Effector CD4-positive, alpha-beta T cell (primary cell): ENCODE results near the gene CCDC177.

ENCODE experiments used
- DNase-seq: peaks from one replicate; pipeline ENCODE4 v3.0.0-alpha.2; 2020

Gene CCDC177

GRCh38 chr14:69560826-69561225, 13.8 kb downstream of the CCDC177 start:
- DNase-seq: no peak

DNA sequence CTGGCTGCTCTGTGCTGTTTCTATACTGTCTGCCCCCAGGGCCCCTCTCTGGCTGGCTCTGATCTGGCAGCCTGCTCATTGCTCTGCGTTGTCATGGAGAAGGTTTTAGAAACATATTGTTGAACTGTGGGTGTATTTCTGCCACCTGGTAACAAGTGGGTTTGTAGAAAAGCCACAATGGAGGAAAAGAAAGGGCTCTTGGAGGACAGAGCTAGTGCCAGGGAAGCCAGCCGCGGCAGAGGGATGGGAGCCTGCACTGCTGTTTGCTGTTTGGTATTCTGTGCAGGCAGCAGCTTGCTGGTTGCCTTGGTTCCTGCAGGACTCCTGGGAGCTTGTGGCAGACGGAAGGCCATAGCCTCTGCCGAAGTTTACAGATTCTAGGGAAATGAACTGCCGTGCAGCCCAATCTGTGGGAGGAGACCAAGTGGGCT, 15.1 kb downstream of the CCDC177 start:
- DNase-seq: no peak

DNA sequence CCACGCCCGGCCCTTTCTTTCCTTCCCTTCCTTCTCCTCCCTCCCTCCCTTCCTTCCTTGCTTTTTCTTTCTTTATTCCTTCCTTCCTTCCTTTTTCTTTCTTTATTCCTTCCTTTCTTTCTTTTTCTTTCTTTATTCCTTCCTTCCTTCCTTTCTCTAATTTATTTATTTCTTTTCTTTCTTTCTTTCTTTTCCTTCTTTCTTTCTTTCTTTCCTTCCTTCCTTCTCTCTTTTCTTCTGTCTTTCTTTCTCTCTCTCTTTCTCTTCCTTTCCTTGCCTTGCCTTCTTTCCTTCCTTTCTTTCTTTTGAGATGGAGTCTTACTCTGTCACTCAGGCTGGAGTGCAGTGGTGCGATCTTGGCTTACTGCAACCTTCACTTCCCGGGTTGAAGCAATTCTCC, 15.9 kb downstream of the CCDC177 start:
- no peak for DNase-seq

DNA sequence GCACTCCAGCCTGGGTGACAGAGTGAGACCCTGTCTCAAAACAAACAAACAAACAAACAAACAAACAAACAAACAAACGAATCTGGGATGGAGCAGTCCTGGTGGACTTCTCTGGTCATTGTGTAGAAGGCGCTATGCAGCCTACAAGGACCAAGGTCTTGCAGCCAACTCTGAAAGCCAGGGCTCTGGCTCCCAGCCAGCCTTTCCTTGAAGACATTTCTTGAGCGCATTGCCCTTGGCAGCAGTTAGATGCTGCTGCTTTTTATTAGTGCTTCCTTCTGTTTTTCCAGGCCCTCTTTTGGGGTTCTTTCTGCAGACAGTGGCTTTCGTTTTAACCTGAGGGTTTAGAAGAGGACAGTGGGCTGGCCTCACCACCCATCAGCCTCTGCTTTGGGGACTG, 20.2 kb downstream of the CCDC177 start:
- no peak for DNase-seq

DNA sequence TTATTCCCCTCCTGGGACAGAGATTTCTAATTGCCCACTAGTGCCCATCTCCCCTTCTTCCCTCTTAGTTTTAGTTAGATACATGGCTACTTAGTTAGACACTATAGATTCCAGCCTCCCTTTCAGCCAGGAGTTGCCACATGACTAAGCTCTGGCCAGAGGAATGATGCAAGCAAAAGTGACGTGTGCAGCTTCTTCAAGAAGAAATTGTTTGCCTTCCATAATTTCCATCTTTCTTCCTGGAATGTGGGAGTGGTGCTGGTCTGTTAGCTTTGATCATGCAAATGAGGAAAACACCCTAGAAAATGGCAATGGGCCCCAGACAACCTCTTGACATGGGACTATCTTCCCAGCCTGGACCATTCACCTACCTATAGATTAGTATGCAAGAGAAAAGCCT, 21.4 kb downstream of the CCDC177 start:
- DNase-seq: no peak

GRCh38 chr14:69551511-69551910, 23.2 kb downstream of the CCDC177 start:
- no peak for DNase-seq

DNA sequence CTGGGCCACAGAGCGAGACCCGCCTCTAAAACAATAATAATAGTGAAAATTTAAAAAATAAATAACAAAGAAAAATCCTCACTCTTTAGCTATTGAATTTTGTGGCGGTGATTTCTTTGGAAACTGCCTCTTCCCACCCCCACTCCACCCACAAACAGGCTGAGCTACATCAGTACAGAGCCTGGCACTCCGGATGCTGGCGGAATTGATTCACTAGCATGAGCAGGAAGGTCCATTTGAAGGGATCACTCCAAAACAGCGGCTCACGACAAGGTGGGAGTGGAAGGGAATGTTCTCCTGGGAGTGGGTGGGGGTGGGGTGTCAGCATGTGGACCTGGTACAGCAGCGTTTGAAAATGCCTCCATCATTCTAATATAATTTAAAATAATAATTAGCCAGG, 26.1 kb downstream of the CCDC177 start:
- no peak for DNase-seq

- DNase-seq: no peak
Measured at GRCh38 chr14:69547701-69548348, 26.8 kb downstream of the CCDC177 start.

- DNase-seq: no peak
Measured at GRCh38 chr14:69543341-69544115, 31.1 kb downstream of the CCDC177 start.

DNA sequence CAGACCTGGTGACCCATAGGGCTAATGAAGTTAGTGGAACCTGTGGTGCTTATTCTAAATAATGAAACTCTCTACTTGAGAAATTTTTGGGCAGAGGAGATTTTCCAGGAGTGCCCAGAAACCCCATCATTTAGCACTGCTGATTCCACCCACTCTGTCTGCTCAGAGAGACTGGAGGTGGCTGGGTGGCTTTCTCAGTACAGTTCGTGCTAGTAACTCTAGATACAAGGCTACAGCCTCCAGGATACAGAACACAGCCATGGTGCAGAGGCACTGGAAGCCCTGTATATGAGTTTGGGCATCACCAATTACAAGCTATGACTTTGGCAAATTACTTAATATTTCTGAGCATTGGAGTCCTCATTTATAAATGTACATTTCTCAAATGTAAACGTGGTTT, 32.4 kb downstream of the CCDC177 start:
- DNase-seq: no peak

GRCh38 chr14:69540654-69541335, 33.9 kb downstream of the CCDC177 start:
- no peak for DNase-seq

DNA sequence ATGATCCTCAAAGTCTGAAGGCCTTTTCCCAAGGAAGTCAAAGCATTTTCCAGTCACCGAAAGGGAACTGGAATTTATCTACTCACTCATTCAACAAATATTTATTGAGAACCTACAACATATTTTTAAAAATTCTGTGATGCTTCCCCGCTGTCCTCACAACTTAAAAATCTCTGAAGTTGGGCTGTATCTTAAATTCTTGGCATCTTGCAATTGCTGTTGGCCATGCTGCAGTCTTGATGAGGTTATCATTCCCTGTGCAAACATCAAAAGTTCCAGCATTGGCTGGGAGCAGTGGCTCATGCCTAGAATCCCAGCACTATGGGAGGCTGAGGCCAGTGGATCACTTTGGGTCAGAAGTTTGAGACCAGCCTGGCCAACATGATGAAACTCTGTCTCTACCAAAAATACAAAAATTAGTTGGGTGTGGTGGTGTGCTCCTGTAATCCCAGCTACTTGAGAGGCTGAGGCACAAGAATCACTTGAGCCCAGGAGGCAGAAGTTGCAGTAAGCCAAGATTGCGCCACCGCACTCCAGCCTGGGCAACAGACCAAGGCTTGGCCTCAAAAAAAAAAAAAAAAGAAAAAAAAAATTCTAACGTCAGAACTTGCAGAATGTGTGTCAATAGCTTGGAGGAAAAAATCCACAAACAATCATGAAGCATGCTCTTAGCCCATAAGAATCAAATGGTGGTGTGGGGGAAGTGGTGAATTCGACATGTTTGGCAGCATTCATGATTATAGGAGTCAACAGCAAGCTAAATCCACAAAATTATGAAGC, 34.9 kb downstream of the CCDC177 start:
- DNase-seq: no peak

GRCh38 chr14:69538766-69539165, 35.9 kb downstream of the CCDC177 start:
- no peak for DNase-seq

GRCh38 chr14:69537900-69538299, 36.8 kb downstream of the CCDC177 start:
- no peak for DNase-seq

- DNase-seq: no peak
Measured at GRCh38 chr14:69536971-69537370, 37.7 kb downstream of the CCDC177 start.

GRCh38 chr14:69535230-69535848, 39.3 kb downstream of the CCDC177 start:
- no peak for DNase-seq

- no peak for DNase-seq
Measured at GRCh38 chr14:69532561-69533340, 41.9 kb downstream of the CCDC177 start.

GRCh38 chr14:69531135-69531534, 43.5 kb downstream of the CCDC177 start:
- DNase-seq: no peak

DNA sequence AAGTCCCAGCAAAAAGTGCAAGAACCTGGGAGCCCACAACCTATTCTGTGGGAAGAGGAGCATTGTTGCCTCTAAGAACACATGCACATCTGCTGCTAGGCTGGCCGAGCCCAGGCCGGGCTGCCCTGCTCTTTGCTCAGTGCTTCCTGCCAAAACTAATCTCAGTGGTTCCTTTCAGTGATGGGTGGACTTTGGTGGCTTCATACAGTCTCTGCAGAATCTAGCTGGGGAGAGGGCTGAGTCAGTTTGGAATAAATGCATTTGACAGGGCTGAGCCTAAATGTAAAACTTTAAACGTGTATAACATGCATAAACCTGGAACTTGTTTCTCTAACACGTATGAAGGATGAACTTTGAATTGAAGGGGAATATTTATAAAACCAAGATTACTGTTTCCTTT, 44.6 kb downstream of the CCDC177 start:
- no peak for DNase-seq

DNA sequence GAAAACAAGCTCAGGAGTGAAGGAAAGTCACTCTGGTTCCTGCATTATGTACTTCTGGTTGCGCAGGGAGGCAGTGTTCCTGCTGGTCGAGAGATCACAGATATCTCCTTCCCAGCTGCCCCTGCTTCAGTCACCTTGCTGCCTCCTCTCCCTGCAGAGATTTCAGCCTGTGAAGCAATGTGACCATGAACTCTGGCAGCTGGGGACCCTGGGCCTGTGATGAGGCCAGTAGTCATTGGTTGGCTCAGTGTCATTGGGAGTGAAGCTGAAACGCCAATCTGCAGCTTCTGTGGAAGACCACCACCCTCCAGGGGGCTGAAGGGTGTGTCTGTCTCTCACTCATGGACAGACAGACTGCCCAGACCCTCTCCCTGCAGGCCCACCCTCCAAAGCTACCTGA, 45.1 kb downstream of the CCDC177 start:
- no peak for DNase-seq

GRCh38 chr14:69528930-69529329, 45.7 kb downstream of the CCDC177 start:
- DNase-seq: no peak

GRCh38 chr14:69528143-69528542, 46.5 kb downstream of the CCDC177 start:
- DNase-seq: no peak
